Measurements from ENCODE around the gene KRT77.

KRT77 gene

GRCh38 chr12:52650520-52651081 lies 52.7 kb downstream of the KRT77 start:
- no peak for DNase-seq

- DNase-seq = no peak
Observed at GRCh38 chr12:52649066-52649465, 54.3 kb downstream of the KRT77 start.

DNA sequence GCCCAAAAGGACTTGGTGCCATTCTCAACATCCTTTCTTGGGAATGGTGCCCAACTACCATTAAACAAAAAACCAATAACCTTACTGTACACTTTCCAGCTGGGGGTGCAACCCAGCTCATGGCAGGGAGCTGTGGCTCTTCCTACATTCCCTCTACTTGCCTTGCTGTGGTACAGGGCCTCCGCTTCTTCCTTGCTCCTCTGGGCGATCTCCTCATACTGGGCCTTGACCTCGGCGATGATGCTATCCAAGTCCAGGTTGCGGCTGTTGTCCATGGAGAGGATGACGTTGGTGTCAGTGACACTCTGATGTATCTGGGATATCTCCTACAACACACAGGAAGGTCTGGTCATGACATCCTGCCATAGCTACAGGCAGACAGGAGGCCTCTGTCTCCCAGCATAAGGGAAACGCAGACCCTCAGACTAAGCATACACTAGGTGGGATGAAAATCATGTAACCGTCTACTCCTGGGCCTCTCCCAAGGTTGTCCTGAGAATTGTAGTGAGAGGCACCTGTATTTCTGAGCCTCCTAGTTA lies 55.2 kb downstream of the KRT77 start:
- DNase-seq = no peak

DNA sequence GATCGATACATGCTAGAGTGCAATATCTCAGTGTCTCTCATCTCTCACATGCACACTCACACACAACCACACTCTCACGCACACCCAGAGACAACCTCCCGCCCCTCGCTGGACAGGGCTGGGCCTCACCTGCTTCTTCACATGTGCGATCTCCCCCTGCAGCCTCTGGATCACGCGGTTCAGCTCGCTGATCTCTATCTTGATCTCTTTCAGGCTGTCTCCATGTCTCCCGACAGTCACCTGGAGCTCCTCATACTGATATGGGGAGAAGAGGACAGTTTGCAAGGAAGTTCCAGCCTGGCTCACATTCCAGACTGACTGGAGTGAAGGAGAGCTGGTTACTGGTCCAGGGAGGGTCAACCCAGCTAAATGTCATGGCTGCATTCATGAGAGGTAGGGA lies 55.7 kb downstream of the KRT77 start:
- DNase-seq = no peak

DNA sequence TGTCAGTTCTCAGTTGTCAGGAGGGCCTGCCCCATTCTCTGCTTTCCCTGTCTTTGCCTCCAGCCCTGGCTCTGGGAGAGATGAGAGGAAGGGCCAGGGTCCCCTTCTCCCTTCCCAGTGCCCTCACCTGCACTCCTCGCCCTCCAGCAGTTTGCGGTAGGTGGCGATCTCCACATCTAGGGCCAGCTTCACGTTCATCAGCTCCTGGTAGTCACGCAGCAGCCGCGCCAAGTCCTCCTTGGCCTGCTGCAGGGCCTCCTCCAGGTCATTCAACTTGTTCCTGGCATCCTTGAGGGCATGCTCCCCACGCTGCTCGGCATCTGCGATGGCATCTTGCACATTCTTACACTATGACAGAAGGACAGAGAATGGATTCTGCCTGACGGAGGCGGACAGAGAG lies 56.7 kb downstream of the KRT77 start:
- no peak for DNase-seq

GRCh38 chr12:52645982-52646381 lies 57.3 kb downstream of the KRT77 start:
- no peak for DNase-seq

- DNase-seq = no peak
Observed at GRCh38 chr12:52645120-52645761, 58.1 kb downstream of the KRT77 start.

DNA sequence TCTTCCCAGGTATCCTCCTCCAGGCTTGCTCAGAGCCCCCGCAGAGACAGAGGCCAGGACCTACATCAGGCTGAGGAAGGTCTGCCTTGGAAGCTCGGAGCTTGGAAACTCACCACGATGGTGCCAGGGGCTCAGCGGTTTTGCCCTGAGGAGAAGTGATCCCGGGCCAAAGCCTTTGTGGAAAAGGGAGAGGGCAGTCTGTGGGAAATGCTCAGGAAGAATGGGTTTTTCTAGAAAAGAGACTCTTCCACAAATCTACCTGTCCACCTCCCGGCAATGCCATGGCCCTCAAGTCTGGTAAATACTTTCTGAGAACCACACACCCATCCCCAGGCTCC lies 59.3 kb downstream of the KRT77 start:
- DNase-seq = no peak

- no peak for DNase-seq
Observed at GRCh38 chr12:52643233-52644077, 59.9 kb downstream of the KRT77 start.

DNA sequence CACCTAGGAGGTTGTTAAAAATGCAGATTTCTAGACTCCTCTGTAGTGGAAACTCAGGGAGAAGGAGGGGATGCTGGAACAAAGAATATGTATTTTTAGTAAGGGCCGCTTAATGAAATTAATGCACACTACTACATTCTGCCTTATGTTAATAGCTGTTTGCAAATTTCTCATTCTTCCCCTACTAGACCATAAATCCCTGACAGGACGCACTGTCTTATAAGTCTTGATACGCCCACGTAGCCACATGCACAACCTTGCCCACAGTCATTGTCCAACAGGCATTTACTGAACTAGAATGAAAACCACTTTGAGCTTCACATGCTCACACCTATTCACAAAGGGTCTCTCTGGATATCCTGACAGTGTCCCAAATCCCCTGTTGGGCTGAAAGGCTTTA lies 61.9 kb downstream of the KRT77 start:
- DNase-seq = no peak

Measured in stimulated activated CD4-positive, alpha-beta T cell treated with anti-CD3 and anti-CD28 coated beads, Interleukin-12 subunit alpha, Interleukin-12 subunit beta, amount 100 ng/mL, for 4 hours (primary cell).